IMR-90 (cell line): ENCODE results near the gene GNG5. TPM values are rescaled to one million over a fixed set of nuclear protein-coding genes. Genes with fewer than 3 reads are reported as not detected.
"Not testable (repeated sequence)": the region's sequence is repeated elsewhere in the genome, so short reads cannot be mapped to it uniquely, and the experiment has no call there.

Experiments
- ATAC-seq: fragments of 200-7000 bp; cut with Tn5 transposase; 2 replicates; pipeline ENCODE4 v1.9.1; 2020; ENCODE audit warnings: low read depth, mild to moderate bottlenecking, moderate library complexity
- BruUV-seq: library from RNA; stranded (reverse); fragments of 400-500 nt; replicated peaks from 2 replicates; lab custom pipeline; 2021; lab: Mats Ljungman, UMichigan
- CTCF ChIA-PET: fragments of 300-600 bp; formaldehyde crosslinking; extraction: SDS; loops from one replicate; lab custom pipeline; 2021; ENCODE audit warnings: antibody characterized with exemption; lab: Yijun Ruan, JAX
- POLR2A ChIA-PET: fragments of 300-600 bp; sonication (Branson Sonifier 250); formaldehyde crosslinking; loops from one replicate; lab custom pipeline; 2022; ENCODE audit warnings: antibody characterized with exemption; ENCODE audit not compliant: unreplicated experiment; lab: Charles Lee
- DNase-seq: peaks from one replicate; pipeline ENCODE4 v3.0.0; 2013
- H2AFZ ChIP-seq: replicated peaks from 2 replicates; pipeline ENCODE3; 2013; ENCODE audit warnings: low read length, mild to moderate bottlenecking; ENCODE audit not compliant: poor library complexity
- H2AK5ac ChIP-seq: 2 replicates; pipeline ENCODE4 v1.6.1; 2013; ENCODE audit warnings: low read depth, low read length, inconsistent platforms
- H2AK9ac ChIP-seq: replicated peaks from 2 replicates; pipeline ENCODE3; 2013; ENCODE audit warnings: mild to moderate bottlenecking, low read depth, low read length, moderate library complexity; ENCODE audit not compliant: poor library complexity
- H2BK120ac ChIP-seq: 2 replicates; pipeline ENCODE4 v1.6.1; 2013; ENCODE audit warnings: low read depth, low read length, inconsistent platforms
- H2BK15ac ChIP-seq: 3 replicates; pipeline ENCODE4 v1.6.1; 2013; ENCODE audit warnings: low read depth, low read length, inconsistent platforms
- H2BK20ac ChIP-seq: 2 replicates; pipeline ENCODE4 v1.6.1; 2013; ENCODE audit warnings: low read depth, mild to moderate bottlenecking, inconsistent platforms, low read length, moderate library complexity
- H2BK5ac ChIP-seq: 2 replicates; pipeline ENCODE4 v1.6.1; 2013; ENCODE audit warnings: mild to moderate bottlenecking, low read depth, low read length, inconsistent platforms; ENCODE audit not compliant: poor library complexity, severe bottlenecking
- H3K14ac ChIP-seq: replicated peaks from 2 replicates; pipeline ENCODE4 v1.6.1; 2013; ENCODE audit warnings: low read depth, low read length, inconsistent platforms
- H3K18ac ChIP-seq: 2 replicates; pipeline ENCODE4 v1.6.1; 2013; ENCODE audit warnings: low read depth, low read length, control low read depth
- H3K23ac ChIP-seq: 2 replicates; pipeline ENCODE4 v1.6.1; 2013; ENCODE audit warnings: low read depth, low read length, inconsistent platforms
- H3K27ac ChIP-seq: 2 replicates; pipeline ENCODE4 v1.5.1; 2013; ENCODE audit warnings: mild to moderate bottlenecking, control low read depth, low read length; ENCODE audit not compliant: insufficient read depth
- H3K27me3 ChIP-seq: 2 replicates; pipeline ENCODE4 v1.6.1; 2013; ENCODE audit warnings: low read length; ENCODE audit not compliant: control insufficient read depth, insufficient read depth
- H3K36me3 ChIP-seq: 2 replicates; pipeline ENCODE4 v1.6.1; 2013; ENCODE audit warnings: low read length, mixed read lengths; ENCODE audit not compliant: control insufficient read depth, insufficient read depth
- H3K4ac ChIP-seq: 2 replicates; pipeline ENCODE4 v1.6.1; 2013; ENCODE audit warnings: low read depth, low read length, inconsistent platforms
- H3K4me1 ChIP-seq: 2 replicates; pipeline ENCODE4 v1.6.1; 2013; ENCODE audit warnings: low read length, mixed read lengths; ENCODE audit not compliant: control insufficient read depth, insufficient read depth
- H3K4me2 ChIP-seq: 2 replicates; pipeline ENCODE4 v1.6.1; 2013; ENCODE audit warnings: low read depth, mild to moderate bottlenecking, control low read depth, low read length, moderate library complexity
- H3K4me3 ChIP-seq: 2 replicates; pipeline ENCODE4 v1.5.1; 2013; ENCODE audit warnings: low read depth, mild to moderate bottlenecking, control low read depth, low read length, moderate library complexity; ENCODE audit not compliant: insufficient read depth
- H3K56ac ChIP-seq: 2 replicates; pipeline ENCODE4 v1.6.1; 2013; ENCODE audit warnings: low read length, inconsistent platforms; ENCODE audit not compliant: insufficient read depth; ENCODE audit errors: extremely low read depth
- H3K79me1 ChIP-seq, 2 experiments: 2 replicates each; pipeline ENCODE4 v1.6.1; 2013; ENCODE audit warnings: low read length in 2 of 2, inconsistent platforms in 1 of 2, low read depth in 1 of 2
- H3K9ac ChIP-seq: 2 replicates; pipeline ENCODE4 v1.6.1; 2013; ENCODE audit warnings: low read depth, low read length, control low read depth
- H3K9me1 ChIP-seq: 2 replicates; pipeline ENCODE4 v1.6.1; 2013; ENCODE audit warnings: low read length, inconsistent platforms; ENCODE audit not compliant: insufficient read depth
- H3K9me3 ChIP-seq: 2 replicates; pipeline ENCODE4 v1.6.1; 2013; ENCODE audit warnings: low read length; ENCODE audit not compliant: control insufficient read depth, insufficient read depth
- H4K20me1 ChIP-seq: 2 replicates; pipeline ENCODE4 v1.6.1; 2013; ENCODE audit warnings: low read length, inconsistent platforms; ENCODE audit not compliant: insufficient read depth
- H4K5ac ChIP-seq: 2 replicates; pipeline ENCODE4 v1.6.1; 2013; ENCODE audit warnings: mild to moderate bottlenecking, low read depth, low read length, control low read depth
- H4K8ac ChIP-seq, 2 experiments: 2 replicates each; pipeline ENCODE4 v1.6.1; 2013; ENCODE audit warnings: low read depth in 2 of 2, low read length in 2 of 2, control low read depth in 1 of 2, inconsistent platforms in 1 of 2
- H4K91ac ChIP-seq: 2 replicates; pipeline ENCODE4 v1.6.1; 2013; ENCODE audit warnings: low read depth, low read length, inconsistent platforms; ENCODE audit not compliant: insufficient read depth
- WGBS, 2 experiments: methylation state at CpG; one replicate each; pipeline versions ENCODE4 v1.1.5 to v1.1.7; 2013; ENCODE audit warnings: missing lambda C conversion rate in 2 of 2; ENCODE audit not compliant: insufficient read length in 1 of 2; ENCODE audit errors: extremely low coverage in 2 of 2; 5-methylcytosine and 5-hydroxymethylcytosine counted together
- dilution Hi-C: fragments of 300-500 bp; cut with HindIII; formaldehyde crosslinking; loops from one replicate; pipeline ENCODE4 v1.14.3; 2018; ENCODE audit warnings: low sequenced_read_pairs; ENCODE audit not compliant: unreplicated experiment
- in situ Hi-C: fragments of 300-500 bp; cut with MboI; formaldehyde crosslinking; loops from 3 replicates; pipeline ENCODE4 v1.14.3; 2019; ENCODE audit warnings: low sequenced_read_pairs, inconsistent platforms, mixed read lengths
- intact Hi-C: fragments of 100-400 bp; cut with micrococcal nuclease; formaldehyde crosslinking; loops from 2 replicates; pipeline ENCODE4 v1.10.0; 2022
- polyA plus RNA-seq, 3 experiments: library from polyadenylated mRNA; depleted of rRNA; stranded (reverse); fragments of >200 nt; gene quantifications; 2 replicates each; pipeline ENCODE4 v1.2.3, GENCODE V29; 2012; ENCODE audit warnings: low replicate concordance in 1 of 3
- total RNA-seq: library from RNA; depleted of rRNA; stranded (reverse); fragments of >200 nt; gene quantifications from 2 replicates; pipeline ENCODE4 v1.2.3, GENCODE V29; 2012

Gene GNG5
- total and polyA plus RNA-seq, 2 of the 4 experiments (the other 2 are of a cell fraction), result 36.4 to 128 TPM

DNA sequence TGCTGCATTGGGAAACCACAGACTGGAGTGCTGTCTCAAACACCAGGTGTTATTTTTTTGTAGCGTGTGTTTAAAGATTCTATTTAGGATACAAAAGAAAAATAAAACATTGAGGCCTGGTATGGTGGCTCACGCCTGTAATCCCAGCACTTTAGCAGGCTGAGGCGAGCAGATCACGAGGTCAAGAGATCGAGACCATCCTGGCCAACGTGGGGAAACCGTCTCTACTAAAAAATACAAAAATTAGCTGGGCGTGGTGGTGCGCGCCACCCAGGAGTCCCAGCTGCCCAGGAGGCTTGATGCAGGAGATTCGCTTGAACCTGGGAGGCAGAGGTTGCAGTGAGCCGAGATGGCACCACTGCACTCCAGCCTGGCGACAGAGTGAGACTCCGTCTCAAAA is 1.5 kb upstream of the GNG5 start:
- H3K4me1 ChIP-seq, H3K56ac ChIP-seq, H3K27me3 ChIP-seq, H4K8ac ChIP-seq, H3K27ac ChIP-seq, H3K23ac ChIP-seq, H2BK20ac ChIP-seq, H2AFZ ChIP-seq, H3K4me3 ChIP-seq, H2BK5ac ChIP-seq, CTCF ChIA-PET, POLR2A ChIA-PET, ATAC-seq, H3K4me2 ChIP-seq, dilution Hi-C loops, H2AK5ac ChIP-seq, H4K91ac ChIP-seq, H3K9me1 ChIP-seq, DNase-seq, H4K5ac ChIP-seq, H3K9ac ChIP-seq, H3K36me3 ChIP-seq, H2AK9ac ChIP-seq, in situ Hi-C loops, H3K9me3 ChIP-seq, H3K14ac ChIP-seq, H2BK120ac ChIP-seq, H3K4ac ChIP-seq, H2BK15ac ChIP-seq, BruUV-seq, H3K18ac ChIP-seq: not testable (repeated sequence)
- 97% methylated on average over 9 of the region's 14 CpGs; no CpG with 5 or more reads in 1 of the 2 experiments for whole genome bisulfite sequencing, 2 experiments
- Histone ChIP-seq H4K20me1 (peaks cover 26% of the 10 kb centered on the region), H3K79me1 (peaks cover 5 to 23% of the 10 kb centered on the region in 2 experiments; a peak in 3 of 4 replicates)
- intact Hi-C loops, result loop anchor here (5.0 kb wide), 1 partner anchor 366 kb away; the partner anchor contains the start of gene PRKACB
